Trophoblast cell (in vitro differentiated cells and primary cell): ENCODE measurements around the gene CCDC158.

Experiments
- DNase-seq, 2 donors: peaks; one replicate each; pipeline ENCODE4 v3.0.0-alpha.2; 2016
- H2AFZ ChIP-seq: 2 replicates; pipeline ENCODE4 v1.6.1; 2013; ENCODE audit warnings: low read length, moderate library complexity, mild to moderate bottlenecking; ENCODE audit not compliant: insufficient read depth, poor library complexity
- H2AK5ac ChIP-seq: 2 replicates; pipeline ENCODE4 v1.6.1; 2013; ENCODE audit warnings: mild to moderate bottlenecking, low read length
- H2BK120ac ChIP-seq: 2 replicates; pipeline ENCODE4 v1.6.1; 2013; ENCODE audit warnings: low read length, mild to moderate bottlenecking, moderate library complexity; ENCODE audit not compliant: insufficient read depth, poor library complexity
- H2BK12ac ChIP-seq: 2 replicates; pipeline ENCODE4 v1.6.1; 2013; ENCODE audit warnings: mild to moderate bottlenecking, low read length, moderate library complexity
- H2BK5ac ChIP-seq: 2 replicates; pipeline ENCODE4 v1.6.1; 2013; ENCODE audit warnings: low read length, low read depth, moderate library complexity, mild to moderate bottlenecking; ENCODE audit not compliant: poor library complexity
- H3K14ac ChIP-seq: 2 replicates; pipeline ENCODE4 v1.6.1; 2013; ENCODE audit warnings: mild to moderate bottlenecking, low read length
- H3K18ac ChIP-seq: 2 replicates; pipeline ENCODE4 v1.6.1; 2013; ENCODE audit warnings: mild to moderate bottlenecking, low read length
- H3K23ac ChIP-seq: 2 replicates; pipeline ENCODE4 v1.6.1; 2013; ENCODE audit warnings: low read length
- H3K27ac ChIP-seq: 2 replicates; pipeline ENCODE4 v1.5.1; 2013; ENCODE audit warnings: low read depth, mild to moderate bottlenecking, inconsistent platforms, low read length, moderate library complexity
- H3K27me3 ChIP-seq: 2 replicates; pipeline ENCODE4 v1.6.1; 2013; ENCODE audit warnings: inconsistent platforms, mild to moderate bottlenecking, low read length, moderate library complexity; ENCODE audit not compliant: insufficient read depth
- H3K36me3 ChIP-seq, 2 experiments: 1 replicate in 1 of 2; 2 replicates in 1 of 2; pipeline ENCODE4 v1.6.1; 2013; ENCODE audit warnings: low read length in 2 of 2, mild to moderate bottlenecking in 2 of 2, moderate library complexity in 1 of 2; ENCODE audit not compliant: insufficient read depth in 2 of 2, control insufficient read depth in 1 of 2
- H3K4ac ChIP-seq: 2 replicates; pipeline ENCODE4 v1.6.1; 2013; ENCODE audit warnings: low read depth, mild to moderate bottlenecking, low read length, moderate library complexity
- H3K4me1 ChIP-seq, 2 experiments: 1 replicate in 1 of 2; 2 replicates in 1 of 2; pipeline ENCODE4 v1.6.1; 2013; ENCODE audit warnings: low read length in 2 of 2, mild to moderate bottlenecking in 2 of 2, moderate library complexity in 1 of 2; ENCODE audit not compliant: insufficient read depth in 2 of 2, control insufficient read depth in 1 of 2
- H3K4me2 ChIP-seq: 2 replicates; pipeline ENCODE4 v1.6.1; 2013; ENCODE audit warnings: inconsistent platforms, mild to moderate bottlenecking, low read length, moderate library complexity
- H3K4me3 ChIP-seq: 2 replicates; pipeline ENCODE4 v1.5.1; 2013; ENCODE audit warnings: mild to moderate bottlenecking, low read depth, low read length, inconsistent platforms
- H3K79me1 ChIP-seq: one replicate; pipeline ENCODE4 v1.6.1; 2013; ENCODE audit warnings: low read length
- H3K79me2 ChIP-seq: 2 replicates; pipeline ENCODE4 v1.6.1; 2013; ENCODE audit warnings: low read length, mild to moderate bottlenecking; ENCODE audit not compliant: control insufficient read depth, insufficient read depth, poor library complexity
- H3K9ac ChIP-seq: 2 replicates; pipeline ENCODE4 v1.6.1; 2013; ENCODE audit warnings: mild to moderate bottlenecking, low read length
- H3K9me3 ChIP-seq: 2 replicates; pipeline ENCODE4 v1.6.1; 2013; ENCODE audit warnings: low read depth, mild to moderate bottlenecking, control low read depth, inconsistent platforms, low read length; ENCODE audit not compliant: insufficient read depth
- H4K12ac ChIP-seq: 2 replicates; pipeline ENCODE4 v1.6.1; 2013; ENCODE audit warnings: low read depth, mild to moderate bottlenecking, low read length, moderate library complexity
- H4K8ac ChIP-seq: 2 replicates; pipeline ENCODE4 v1.6.1; 2013; ENCODE audit warnings: low read depth, mild to moderate bottlenecking, low read length, moderate library complexity
- H4K91ac ChIP-seq: one replicate; pipeline ENCODE4 v1.6.1; 2013; ENCODE audit warnings: low read depth, mild to moderate bottlenecking, low read length, moderate library complexity
- WGBS: extraction: QIAGEN DNeasy Blood & Tissue Kit; methylation state at CpG from one replicate; pipeline ENCODE4 v1.1.7; 2013; ENCODE audit warnings: missing lambda C conversion rate; ENCODE audit not compliant: insufficient read length, insufficient coverage; ENCODE audit errors: extremely low coverage; 5-methylcytosine and 5-hydroxymethylcytosine counted together

Gene CCDC158

GRCh38 chr4:76301068-76301774 lies 119.7 kb downstream of the CCDC158 start:
- no peak overlapping the region for H2AFZ ChIP-seq
- no peak overlapping the region for H3K18ac ChIP-seq
- no CpG with 5 or more reads among the region's 4 CpGs for WGBS
- no peak overlapping the region for H3K14ac ChIP-seq
- no peak overlapping the region for H2BK120ac ChIP-seq
- H3K4ac ChIP-seq: no peak overlapping the region
- H4K91ac ChIP-seq: no peak overlapping the region
- H4K12ac ChIP-seq: no peak overlapping the region
- peaks cover 4% of the 10 kb centered on the region for H3K79me1 ChIP-seq
- no peak overlapping the region for H2BK5ac ChIP-seq
- H3K4me2 ChIP-seq: no peak overlapping the region
- no peak overlapping the region for H4K8ac ChIP-seq
- H2AK5ac ChIP-seq: no peak overlapping the region
- H3K79me2 ChIP-seq: peaks cover 4% of the 10 kb centered on the region
- no peaks in the 10 kb centered on the region for H3K27me3 ChIP-seq
- H3K27ac ChIP-seq: peak overlapping the region; percentile 23
- no peak overlapping the region for H3K23ac ChIP-seq
- peaks cover 1% of the 10 kb centered on the region for H3K9me3 ChIP-seq
- H3K9ac ChIP-seq: no peak overlapping the region
- DNase-seq: peak in 1 of 2 donors; percentile 31
- no peaks in the 10 kb centered on the region for H3K36me3 ChIP-seq
- H3K4me1 ChIP-seq: peaks cover 0 to 2% of the 10 kb centered on the region in 2 experiments
- no peak overlapping the region for H2BK12ac ChIP-seq
- H3K4me3 ChIP-seq: no peak overlapping the region

- Histone ChIP-seq H2AFZ (no peak overlapping the region), H3K9me3 (peaks cover 1% of the 10 kb centered on the region), H3K14ac (no peak overlapping the region), H3K36me3 (no peaks in the 10 kb centered on the region), H3K18ac (no peak overlapping the region), H3K27me3 (no peaks in the 10 kb centered on the region), H3K9ac (no peak overlapping the region), H3K4me2 (no peak overlapping the region), H3K27ac (no peak overlapping the region), H3K4ac (no peak overlapping the region), H2BK12ac (no peak overlapping the region), H3K4me3 (no peak overlapping the region), H4K8ac (no peak overlapping the region), H2BK5ac (no peak overlapping the region), H4K12ac (no peak overlapping the region), H3K79me1 (no peaks in the 10 kb centered on the region), H3K79me2 (no peaks in the 10 kb centered on the region), H3K23ac (no peak overlapping the region), H2AK5ac (no peak overlapping the region), H4K91ac (no peak overlapping the region), H2BK120ac (no peak overlapping the region), H3K4me1 (no peaks in the 10 kb centered on the region)
- no peak for DNase-seq
- no CpG with 5 or more reads among the region's 4 CpGs for WGBS
These were observed 120.9 kb downstream of the CCDC158 start for GRCh38 chr4:76300012-76300411.

GRCh38 chr4:76298227-76298626 lies 122.7 kb downstream of the CCDC158 start:
- Histone ChIP-seq H3K9ac (no peak overlapping the region), H3K36me3 (no peaks in the 10 kb centered on the region), H3K27me3 (no peaks in the 10 kb centered on the region), H2AK5ac (no peak overlapping the region), H3K18ac (no peak overlapping the region), H4K91ac (no peak overlapping the region), H2BK5ac (no peak overlapping the region), H2BK120ac (no peak overlapping the region), H3K14ac (no peak overlapping the region), H3K79me1 (no peaks in the 10 kb centered on the region), H3K79me2 (no peaks in the 10 kb centered on the region), H3K4me1 (no peaks in the 10 kb centered on the region), H3K4me2 (no peak overlapping the region), H3K9me3 (peaks cover 1% of the 10 kb centered on the region), H3K27ac (no peak overlapping the region), H2AFZ (no peak overlapping the region), H2BK12ac (no peak overlapping the region), H3K23ac (no peak overlapping the region), H4K12ac (no peak overlapping the region), H3K4me3 (no peak overlapping the region), H3K4ac (no peak overlapping the region), H4K8ac (no peak overlapping the region)
- no peak for DNase-seq

- Histone ChIP-seq H2BK5ac (no peak overlapping the region), H3K4ac (no peak overlapping the region), H3K14ac (no peak overlapping the region), H2AK5ac (no peak overlapping the region), H2BK12ac (no peak overlapping the region), H2AFZ (no peak overlapping the region), H2BK120ac (no peak overlapping the region), H4K8ac (no peak overlapping the region), H3K4me3 (no peak overlapping the region), H3K9me3 (peaks cover 1% of the 10 kb centered on the region), H3K18ac (no peak overlapping the region), H3K27me3 (no peaks in the 10 kb centered on the region), H3K4me2 (no peak overlapping the region), H3K9ac (no peak overlapping the region), H3K36me3 (no peaks in the 10 kb centered on the region), H4K12ac (no peak overlapping the region), H3K4me1 (no peaks in the 10 kb centered on the region), H3K23ac (no peak overlapping the region), H3K79me2 (no peaks in the 10 kb centered on the region), H3K79me1 (no peaks in the 10 kb centered on the region), H4K91ac (no peak overlapping the region), H3K27ac (no peak overlapping the region)
- peak in 1 of 2 donors; percentile 67 for DNase-seq
- no CpG with 5 or more reads among the region's 3 CpGs for WGBS
These were observed 124.6 kb downstream of the CCDC158 start for GRCh38 chr4:76296286-76296820.
